ENCODE data around the gene KRTAP12-1.
"Not testable (repeated sequence)": the region's sequence is repeated elsewhere in the genome, so short reads cannot be mapped to it uniquely, and the experiment has no call there.

KRTAP12-1 gene

GRCh38 chr21:44664691-44665090 lies 17.3 kb downstream of the KRTAP12-1 start:
- no peak for DNase-seq

- DNase-seq, result not testable (repeated sequence)
Measured at GRCh38 chr21:44661567-44661966, 20.4 kb downstream of the KRTAP12-1 start.

GRCh38 chr21:44658913-44659595 lies 22.9 kb downstream of the KRTAP12-1 start:
- no peak for DNase-seq

DNA sequence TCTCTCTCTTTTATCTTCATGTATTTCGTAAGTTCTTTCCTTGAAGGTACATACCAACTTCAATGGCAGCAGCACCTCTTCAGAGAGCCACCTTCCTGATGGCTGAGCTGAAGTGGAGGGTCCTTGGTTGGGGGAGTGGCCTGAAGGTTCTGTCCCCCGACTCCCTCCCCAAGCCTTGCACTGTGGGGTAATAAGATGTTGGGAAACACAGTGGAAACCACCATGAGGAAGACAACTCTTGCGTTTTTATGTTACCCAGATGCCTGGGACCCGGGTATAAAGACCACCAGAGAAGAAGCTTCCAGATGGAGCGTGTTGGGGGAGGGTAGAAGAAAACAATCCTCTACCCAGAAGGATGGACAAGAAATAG lies 23.4 kb downstream of the KRTAP12-1 start:
- no peak for DNase-seq

GRCh38 chr21:44657635-44658540 lies 24.1 kb downstream of the KRTAP12-1 start, which contains the start of gene KRTAP12-3:
TSS of gene KRTAP12-3 (plus strand) at chr21:44657932. CDS start at chr21:44657980, 48 bp downstream.
- DNase-seq, result no peak

DNA sequence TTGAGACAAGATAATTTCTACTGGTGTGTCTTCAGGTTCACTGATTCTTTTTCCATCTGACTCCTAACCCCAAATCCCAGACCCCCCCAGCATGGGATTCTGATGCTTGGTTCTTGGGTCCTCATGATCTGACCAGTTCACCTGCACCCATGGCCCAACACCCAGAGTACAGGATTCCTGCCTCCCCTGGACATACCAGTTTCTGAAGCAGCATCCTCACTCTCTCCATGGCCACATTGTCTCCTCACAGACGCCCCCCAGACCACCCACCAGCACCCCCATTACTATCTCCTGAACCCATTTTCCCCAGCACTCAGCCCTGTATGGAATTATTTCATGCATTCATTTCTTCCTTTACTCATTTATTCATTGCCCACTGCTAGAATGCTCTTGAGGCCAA lies 25.1 kb downstream of the KRTAP12-1 start:
- DNase-seq, result no peak

GRCh38 chr21:44654576-44655175 lies 27.3 kb downstream of the KRTAP12-1 start, which contains the start of gene KRTAP12-4:
TSS of gene KRTAP12-4 (minus strand) at chr21:44654659. CDS start at chr21:44654614, 45 bp downstream.
- DNase-seq, result no peak

- DNase-seq, result no peak
Measured at GRCh38 chr21:44653656-44654575, 28.0 kb downstream of the KRTAP12-1 start.

DNA sequence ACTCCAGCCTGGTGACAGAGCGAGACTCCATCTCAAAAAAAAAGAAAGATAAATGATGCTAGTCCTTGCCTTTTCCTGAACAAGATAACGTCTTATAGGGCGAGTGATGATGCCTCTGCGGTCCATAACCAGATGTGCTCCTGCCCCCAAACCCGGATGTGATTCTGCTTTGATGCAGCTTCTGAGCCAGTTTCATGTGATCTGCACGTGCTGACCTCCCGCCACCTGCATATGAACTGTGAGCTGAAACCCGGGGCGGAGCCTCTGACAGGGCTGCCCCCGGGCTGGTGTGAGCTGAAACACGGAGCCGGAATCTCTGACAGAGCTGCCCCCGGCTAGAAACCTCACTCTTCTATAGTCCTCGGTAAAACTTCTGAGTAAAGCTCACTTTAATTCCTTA lies 28.8 kb downstream of the KRTAP12-1 start:
- no peak for DNase-seq

DNA sequence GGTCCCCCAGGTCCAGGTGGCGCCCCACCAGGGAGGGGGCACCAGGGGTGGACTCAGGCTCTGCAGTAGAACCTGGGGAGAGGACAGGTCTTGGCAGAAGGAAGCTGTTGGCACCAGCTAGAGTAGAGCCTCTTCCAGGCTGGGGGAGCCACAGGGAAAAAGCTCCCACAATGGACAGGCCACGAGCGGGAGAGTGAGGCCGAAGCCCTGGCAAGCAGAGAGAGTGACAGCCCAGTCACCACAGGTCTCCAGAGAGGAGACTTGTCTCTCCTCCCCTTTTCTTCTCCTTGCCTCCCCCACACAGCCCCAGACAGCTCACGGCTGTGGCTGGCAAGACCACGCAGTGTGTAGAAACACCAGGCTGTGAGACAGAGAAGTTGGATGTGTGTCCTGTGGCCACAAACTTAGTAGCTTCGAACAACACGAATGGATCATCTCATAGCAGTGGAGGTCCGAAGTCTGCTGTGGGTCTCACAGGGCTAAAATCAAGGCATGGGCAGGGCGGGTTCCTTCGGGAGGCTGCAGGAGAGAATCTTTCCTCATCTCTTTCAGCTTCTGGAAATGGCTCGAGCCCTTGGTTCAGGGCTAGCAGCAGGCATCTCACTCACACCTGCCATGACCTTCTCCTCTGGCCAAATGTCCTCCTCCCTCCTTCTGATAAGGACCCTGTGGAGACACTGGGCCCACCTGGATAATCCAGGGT lies 30.8 kb downstream of the KRTAP12-1 start:
- DNase-seq, result no peak

GRCh38 chr21:44650265-44650972 lies 31.5 kb downstream of the KRTAP12-1 start:
- DNase-seq, result no peak

DNA sequence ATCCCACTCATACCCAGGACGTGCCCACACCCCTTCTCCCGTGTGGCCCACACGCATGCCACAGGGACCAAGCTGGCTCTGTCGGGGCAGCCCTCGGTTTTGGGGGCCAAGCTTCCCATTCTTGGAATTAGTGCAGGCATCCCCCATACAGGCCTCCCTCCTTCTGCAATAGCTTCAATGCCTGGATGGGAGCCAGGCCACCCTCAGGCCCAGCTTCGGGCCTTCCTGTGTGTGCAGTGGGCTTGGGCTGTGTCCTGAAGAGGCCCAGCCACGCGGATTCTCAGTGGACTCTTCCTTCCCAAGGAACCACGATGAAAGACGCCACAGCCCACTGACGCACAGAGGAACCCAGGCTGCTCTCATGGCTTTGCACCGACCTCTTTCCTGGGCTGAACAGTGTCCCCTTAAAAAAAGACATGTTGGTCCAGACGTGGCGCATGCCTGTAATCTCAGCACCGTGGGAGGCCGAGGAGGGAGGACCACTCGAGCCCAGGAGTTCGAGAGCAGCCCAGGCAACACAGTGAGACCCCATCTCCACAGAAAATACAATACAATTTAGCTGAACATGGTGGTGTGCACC lies 32.4 kb downstream of the KRTAP12-1 start:
- no peak for DNase-seq

GRCh38 chr21:44648557-44649311 lies 33.2 kb downstream of the KRTAP12-1 start:
- DNase-seq, result no peak

- no peak for DNase-seq
Measured at GRCh38 chr21:44647222-44647552, 34.8 kb downstream of the KRTAP12-1 start.

GRCh38 chr21:44646366-44647221 lies 35.4 kb downstream of the KRTAP12-1 start, which contains the start of gene KRTAP10-11:
TSS of gene KRTAP10-11 (plus strand) at chr21:44646414. CDS start at chr21:44646459, 45 bp downstream.
- DNase-seq, result not testable (repeated sequence)

DNA sequence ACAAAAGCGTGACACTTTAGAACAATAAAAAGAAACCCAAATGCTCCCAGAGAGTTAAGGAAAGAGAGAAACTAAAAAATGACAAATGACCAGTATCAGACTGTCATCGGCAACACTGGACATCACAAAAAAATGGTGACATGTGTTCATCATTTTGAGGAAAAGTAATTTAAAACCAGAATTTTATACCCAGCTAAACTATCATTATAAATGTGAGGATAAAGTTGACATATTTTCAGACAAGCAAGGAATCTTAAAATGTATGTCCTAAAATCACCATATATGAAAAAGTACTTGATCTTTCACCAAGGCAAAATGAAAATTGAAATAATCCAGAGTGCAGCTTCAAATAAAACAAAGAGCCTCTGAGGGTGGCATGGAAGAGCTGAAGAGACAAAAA lies 37.1 kb downstream of the KRTAP12-1 start:
- no peak for DNase-seq

- no peak for DNase-seq
Measured at GRCh38 chr21:44643741-44644310, 38.1 kb downstream of the KRTAP12-1 start.

DNA sequence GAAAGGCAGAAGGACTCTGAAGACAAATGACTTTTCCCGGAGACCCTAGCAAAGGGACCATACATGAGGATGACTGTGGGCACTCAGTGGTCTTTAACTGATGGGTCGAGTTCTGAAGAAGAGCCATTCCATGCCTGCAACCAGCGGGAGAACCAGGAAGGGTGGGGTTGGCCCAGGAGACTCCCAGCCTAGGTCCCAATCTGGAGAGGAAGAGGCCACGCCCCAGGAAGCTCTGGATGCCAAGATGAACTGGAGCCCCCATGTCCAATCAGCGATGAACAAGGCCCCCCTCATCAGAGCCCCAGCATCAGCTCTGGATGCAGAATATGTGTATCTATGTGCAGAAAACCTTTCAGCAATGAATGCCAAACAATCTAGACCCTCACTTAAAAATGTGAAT lies 41.2 kb downstream of the KRTAP12-1 start:
- DNase-seq, result no peak

GRCh38 chr21:44639331-44639655 lies 42.7 kb downstream of the KRTAP12-1 start:
- no peak for DNase-seq

All from stimulated activated CD4-positive, alpha-beta T cell treated with anti-CD3 and anti-CD28 coated beads, Interleukin-12 subunit alpha, Interleukin-12 subunit beta, amount 100 ng/mL, for 4 hours (primary cell).